Activated B cell treated with CpG ODN at 0.5 μM for 24 hours (primary cell): ENCODE measurements around the gene KMT2E. TPM values are rescaled to one million over a fixed set of nuclear protein-coding genes. Genes with fewer than 3 reads are reported as not detected.

Experiments used
- ATAC-seq: fragments of 200-7000 bp; cut with Tn5 transposase; one replicate; pipeline ENCODE4 v1.10.0; 2021; ENCODE audit warnings: low read depth, mild to moderate bottlenecking, moderate library complexity
- CTCF ChIA-PET: fragments of 350-600 bp; sonication (Branson Sonifier 250); formaldehyde crosslinking; loops from one replicate; lab custom pipeline; 2021; ENCODE audit warnings: antibody characterized with exemption; lab: Charles Lee
- POLR2A ChIA-PET: fragments of 350-600 bp; sonication (Branson Sonifier 250); formaldehyde crosslinking; loops from one replicate; lab custom pipeline; 2021; ENCODE audit warnings: antibody characterized with exemption; lab: Charles Lee
- DNase-seq: peaks from one replicate; pipeline ENCODE4 v3.0.0; 2022
- H3K27ac Mint-ChIP-seq: one replicate; pipeline ENCODE4 v1.8.0; 2020; ENCODE audit warnings: mixed read lengths
- H3K27me3 Mint-ChIP-seq: one replicate; pipeline ENCODE4 v1.8.0; 2021; ENCODE audit warnings: mixed read lengths
- H3K36me3 Mint-ChIP-seq: one replicate; pipeline ENCODE4 v1.8.0; 2021; ENCODE audit warnings: low read depth, mixed read lengths
- H3K4me1 Mint-ChIP-seq: one replicate; pipeline ENCODE4 v1.8.0; 2021; ENCODE audit warnings: mixed read lengths
- H3K4me3 Mint-ChIP-seq: one replicate; pipeline ENCODE4 v1.8.0; 2020; ENCODE audit warnings: mild to moderate bottlenecking, mixed read lengths
- H3K9me3 Mint-ChIP-seq: one replicate; pipeline ENCODE4 v1.8.0; 2020; ENCODE audit warnings: mixed read lengths
- intact Hi-C: fragments of 100-400 bp; cut with micrococcal nuclease; formaldehyde crosslinking; loops from one replicate; pipeline ENCODE4 v1.15.1; 2024
- total RNA-seq: library from RNA; stranded (reverse); gene quantifications from 2 replicates; pipeline ENCODE4 v1.2.3, GENCODE V29; 2022
- TF ChIP-seq, protein P1 (sequence below): fragments of 200-600 bp; IDR thresholded peaks from one replicate; pipeline ENCODE4 v1.8.0; 2022; ENCODE audit warnings: antibody characterized with exemption, mild to moderate bottlenecking

The KMT2E gene
- total RNA-seq, 1 donor from 2014 or later = 183 TPM

DNA sequence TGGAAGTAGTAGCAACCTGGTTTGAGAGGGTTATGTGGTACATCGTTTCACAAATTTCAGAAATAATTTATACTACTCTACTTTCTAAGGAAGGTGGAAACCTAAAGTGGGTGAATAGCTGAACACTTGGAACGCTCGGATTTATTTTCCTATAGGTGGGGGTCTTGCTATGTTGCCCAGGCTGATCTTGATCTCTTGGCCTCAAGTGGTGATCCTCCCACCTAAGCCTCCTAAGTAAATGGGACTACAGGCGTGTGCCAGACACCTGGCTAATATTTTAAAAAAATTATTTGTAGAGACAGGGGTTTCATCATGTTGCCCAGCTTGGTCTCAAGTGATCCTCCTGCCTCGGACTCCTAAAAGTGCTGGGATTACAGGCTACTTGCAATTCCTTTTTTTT is 6.7 kb upstream of the KMT2E start:
- POLR2A ChIA-PET = interaction anchor here (0.6 to 14.0 kb wide), 2 partner anchors 21 to 64 kb away, joined by 3 to 545 read pairs; no protein-coding TSS in a partner anchor
- TF ChIP-seq, protein P1, sequence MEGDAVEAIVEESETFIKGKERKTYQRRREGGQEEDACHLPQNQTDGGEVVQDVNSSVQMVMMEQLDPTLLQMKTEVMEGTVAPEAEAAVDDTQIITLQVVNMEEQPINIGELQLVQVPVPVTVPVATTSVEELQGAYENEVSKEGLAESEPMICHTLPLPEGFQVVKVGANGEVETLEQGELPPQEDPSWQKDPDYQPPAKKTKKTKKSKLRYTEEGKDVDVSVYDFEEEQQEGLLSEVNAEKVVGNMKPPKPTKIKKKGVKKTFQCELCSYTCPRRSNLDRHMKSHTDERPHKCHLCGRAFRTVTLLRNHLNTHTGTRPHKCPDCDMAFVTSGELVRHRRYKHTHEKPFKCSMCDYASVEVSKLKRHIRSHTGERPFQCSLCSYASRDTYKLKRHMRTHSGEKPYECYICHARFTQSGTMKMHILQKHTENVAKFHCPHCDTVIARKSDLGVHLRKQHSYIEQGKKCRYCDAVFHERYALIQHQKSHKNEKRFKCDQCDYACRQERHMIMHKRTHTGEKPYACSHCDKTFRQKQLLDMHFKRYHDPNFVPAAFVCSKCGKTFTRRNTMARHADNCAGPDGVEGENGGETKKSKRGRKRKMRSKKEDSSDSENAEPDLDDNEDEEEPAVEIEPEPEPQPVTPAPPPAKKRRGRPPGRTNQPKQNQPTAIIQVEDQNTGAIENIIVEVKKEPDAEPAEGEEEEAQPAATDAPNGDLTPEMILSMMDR = no peak
- H3K27me3 Mint-ChIP-seq = no peaks in the 10 kb centered on the region
- intact Hi-C loops = no loop called here
- ATAC-seq (no peak), DNase-seq (no peak)
- H3K4me1 Mint-ChIP-seq = peaks cover 80% of the 10 kb centered on the region
- H3K4me3 Mint-ChIP-seq = no peak overlapping the region
- CTCF ChIA-PET = interaction anchor here (8.4 kb wide), 1 partner anchor 24 kb away, joined by 67 read pairs; no protein-coding TSS in a partner anchor
- H3K27ac Mint-ChIP-seq = no peak overlapping the region
- H3K36me3 Mint-ChIP-seq = peaks cover 70% of the 10 kb centered on the region
- H3K9me3 Mint-ChIP-seq = no peaks in the 10 kb centered on the region

DNA sequence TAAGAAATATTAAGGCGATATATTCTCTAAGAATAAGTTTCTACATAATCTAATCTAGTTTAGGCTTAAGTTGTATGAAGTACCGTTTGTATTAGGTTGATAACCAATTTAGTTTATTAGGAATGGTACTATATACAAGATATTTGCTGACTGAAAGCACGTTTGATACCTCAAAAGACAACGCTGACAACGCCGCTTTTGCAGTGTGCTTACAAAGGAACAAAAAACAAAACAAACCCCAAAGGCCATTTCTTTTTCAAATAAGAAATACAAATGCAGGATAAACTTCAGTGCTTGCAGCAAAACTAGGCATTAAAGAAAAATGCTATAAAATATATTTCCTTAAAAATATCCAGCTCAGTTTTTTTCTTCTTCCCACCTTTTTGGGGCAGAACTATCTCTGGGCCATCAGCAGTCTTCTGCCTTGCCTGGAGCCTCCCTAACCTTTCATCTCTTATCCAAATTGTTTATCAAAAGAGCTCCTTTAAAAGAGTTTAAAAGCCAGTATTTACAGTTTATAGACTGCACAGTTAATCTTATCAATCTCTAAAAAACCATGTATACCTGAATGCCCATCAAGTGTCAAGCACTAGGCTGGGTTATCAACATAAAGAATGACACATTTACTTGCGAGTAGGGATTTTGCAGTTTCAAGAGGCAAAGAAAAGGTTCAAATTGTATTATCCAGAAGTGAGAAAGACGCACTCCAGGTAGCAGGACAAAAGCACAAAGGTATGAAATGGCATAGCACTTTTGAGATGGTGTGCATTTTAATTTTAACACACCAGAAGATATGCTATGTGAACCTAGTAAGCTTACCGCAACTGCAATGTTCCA is 4.1 kb upstream of the KMT2E start:
- TF ChIP-seq, protein P1 = no peak
- H3K4me1 Mint-ChIP-seq = peaks cover 54% of the 10 kb centered on the region
- no peaks in the 10 kb centered on the region for H3K27me3 Mint-ChIP-seq
- no peak for DNase-seq
- H3K4me3 Mint-ChIP-seq = peak overlapping the region; percentile 96
- ATAC-seq = no peak
- intact Hi-C loops = loop anchor here (5.0 to 10.0 kb wide), 3 partner anchors 1102 to 1935 kb away; partner anchors contain the start of genes ARMC10, FBXL13 and SYPL1
- H3K9me3 Mint-ChIP-seq = no peaks in the 10 kb centered on the region
- POLR2A ChIA-PET = interaction anchor here (0.5 to 14.0 kb wide), 6 partner anchors 10 to 1136 kb away, joined by 4 to 545 read pairs (median 56); no protein-coding TSS in a partner anchor
- peaks cover 80% of the 10 kb centered on the region for H3K36me3 Mint-ChIP-seq
- CTCF ChIA-PET = interaction anchor here (1.1 to 8.4 kb wide), 2 partner anchors 27 to 65 kb away, joined by 3 to 67 read pairs; no protein-coding TSS in a partner anchor
- H3K27ac Mint-ChIP-seq = peak overlapping the region; percentile 100

DNA sequence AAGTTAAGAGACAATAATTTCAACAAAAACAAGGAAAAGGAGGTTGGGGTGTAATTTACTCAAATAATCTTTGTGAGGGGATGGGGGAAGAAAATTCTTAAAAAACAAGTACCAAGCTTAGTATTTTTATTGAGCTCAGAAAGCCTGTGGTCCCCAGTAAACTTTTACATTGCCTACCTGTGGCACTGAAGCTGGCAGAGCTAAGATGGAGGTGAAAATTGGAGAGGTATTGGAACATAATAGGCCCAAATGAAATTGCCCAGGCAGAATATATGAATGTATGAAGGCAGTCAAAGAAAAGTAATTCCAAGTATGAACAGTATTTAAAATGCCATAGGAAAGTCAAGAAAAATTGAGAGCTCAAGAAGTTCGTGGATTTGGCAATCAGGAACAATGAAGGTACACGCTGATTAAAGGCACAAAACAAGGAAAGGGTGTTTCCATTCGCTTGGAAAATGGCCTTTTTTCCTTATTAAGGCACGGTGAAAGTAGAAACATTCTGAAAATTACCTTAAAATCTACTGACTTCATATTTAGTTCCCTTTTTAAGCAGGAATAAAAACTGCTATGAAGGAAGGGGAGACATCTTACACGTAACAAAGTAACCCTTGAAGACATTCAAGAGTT is 3.4 kb upstream of the KMT2E start:
- POLR2A ChIA-PET = interaction anchor here (0.5 to 14.0 kb wide), 7 partner anchors 8 to 1136 kb away, joined by 5 to 545 read pairs (median 24); partner anchors contain the start of gene RINT1
- Mint-ChIP-seq H3K4me3 (peak overlapping the region; percentile 96), H3K27ac (peak overlapping the region; percentile 100), H3K36me3 (peaks cover 81% of the 10 kb centered on the region), H3K9me3 (no peaks in the 10 kb centered on the region), H3K4me1 (peaks cover 51% of the 10 kb centered on the region), H3K27me3 (no peaks in the 10 kb centered on the region)
- TF ChIP-seq, protein P1 = no peak
- CTCF ChIA-PET = interaction anchor here (1.1 to 8.4 kb wide), 3 partner anchors 20 to 65 kb away, joined by 3 to 67 read pairs (median 3); no protein-coding TSS in a partner anchor
- ATAC-seq = no peak
- DNase-seq = no peak
- intact Hi-C loops = loop anchor here (5.0 to 10.0 kb wide), 3 partner anchors 1102 to 1936 kb away; partner anchors contain the start of genes ARMC10, FBXL13 and SYPL1

DNA sequence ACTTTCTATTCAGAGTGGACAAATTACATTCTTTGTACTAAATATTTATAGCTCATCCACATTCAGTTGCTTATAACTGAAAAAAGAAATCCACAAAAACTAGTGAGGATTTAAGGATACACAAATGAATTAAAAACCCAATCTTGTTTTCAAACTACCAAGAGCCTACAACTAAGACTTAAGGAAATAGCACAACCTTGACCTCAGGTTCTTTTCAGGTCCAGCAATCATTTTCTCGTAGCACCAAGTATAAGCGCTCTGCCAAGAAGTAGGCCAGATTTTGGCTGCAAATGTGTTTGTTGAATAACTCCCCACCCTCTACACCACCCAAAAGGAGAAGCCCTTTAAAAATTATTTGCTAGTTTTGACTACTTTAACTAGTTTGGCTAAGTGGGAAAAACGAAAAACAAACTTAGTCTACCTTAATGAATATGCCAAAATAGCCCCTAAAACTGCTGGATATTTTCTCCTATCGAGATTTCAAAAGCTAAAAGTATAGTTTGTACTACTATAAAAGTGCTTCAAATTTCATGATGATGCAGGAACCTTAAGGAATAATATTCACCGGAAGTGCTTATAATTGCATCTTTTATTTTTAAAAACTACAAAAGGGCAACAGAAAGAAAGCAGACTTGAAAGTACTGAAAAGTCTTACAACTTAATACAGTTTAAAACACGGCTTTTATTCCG is 2.7 kb upstream of the KMT2E start:
- H3K4me1 Mint-ChIP-seq = peaks cover 52% of the 10 kb centered on the region
- peak overlapping the region; percentile 96 for H3K4me3 Mint-ChIP-seq
- no peaks in the 10 kb centered on the region for H3K9me3 Mint-ChIP-seq
- intact Hi-C loops = loop anchor here (5.0 to 10.0 kb wide), 3 partner anchors 1101 to 1936 kb away; partner anchors contain the start of genes ARMC10, FBXL13 and SYPL1
- peaks cover 79% of the 10 kb centered on the region for H3K36me3 Mint-ChIP-seq
- CTCF ChIA-PET = interaction anchor here (1.1 to 8.4 kb wide), 3 partner anchors 20 to 66 kb away, joined by 3 to 67 read pairs (median 3); no protein-coding TSS in a partner anchor
- POLR2A ChIA-PET = interaction anchor here (0.7 to 14.0 kb wide), 9 partner anchors 8 to 520 kb away, joined by 4 to 545 read pairs (median 13); partner anchors contain the start of gene RINT1
- TF ChIP-seq, protein P1 = no peak
- peak overlapping the region; percentile 100 for H3K27ac Mint-ChIP-seq
- H3K27me3 Mint-ChIP-seq = no peaks in the 10 kb centered on the region
- DNase-seq (no peak), ATAC-seq (no peak)
